GM18519 (cell line): Measurements from ENCODE around the gene KLHL26.

ENCODE experiments used
- ATAC-seq: cut with Tn5 transposase; IDR thresholded peaks from one replicate; pipeline ENCODE4 v1.9.1; 2021; ENCODE audit warnings: mild to moderate bottlenecking, moderate library complexity; ENCODE audit not compliant: unreplicated experiment, low FRiP score

The KLHL26 gene

DNA sequence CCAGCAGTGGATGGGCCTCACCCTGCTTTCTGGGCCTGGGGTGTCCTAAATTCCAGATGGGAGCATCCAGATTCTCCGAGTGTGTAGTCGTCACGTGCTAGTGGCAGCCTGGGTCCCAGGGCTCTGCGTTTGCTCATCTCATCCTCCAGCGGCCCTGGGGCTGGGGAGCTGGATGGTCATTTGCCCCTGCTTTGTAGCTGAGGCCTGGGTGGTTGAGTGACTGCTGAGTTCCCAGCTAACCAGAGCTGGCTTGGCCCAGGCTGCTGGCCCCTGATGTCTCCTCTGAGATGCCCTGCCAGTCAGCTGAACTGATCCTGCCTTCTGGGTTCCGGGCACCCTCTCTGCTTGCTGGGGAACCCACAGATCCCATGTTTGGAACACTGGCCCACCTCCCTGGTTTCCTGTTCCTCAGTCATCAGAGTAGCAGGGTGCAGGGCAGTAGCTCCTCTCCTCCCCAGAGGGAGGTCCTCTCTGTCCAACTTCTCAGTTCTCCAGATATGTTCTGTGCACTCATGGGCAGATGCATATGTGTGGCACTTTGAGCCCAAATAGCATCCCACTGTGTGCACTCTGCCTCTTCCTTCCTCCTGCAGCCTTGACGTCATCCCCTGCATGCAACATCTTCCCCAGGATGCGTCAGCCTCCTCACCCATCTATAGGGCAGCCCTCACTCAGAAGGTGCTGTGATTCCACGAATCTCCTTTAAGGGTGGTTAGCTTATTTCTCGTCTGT lies 24.3 kb downstream of the KLHL26 start:
- no peak for ATAC-seq

GRCh38 chr19:18662972-18663732 lies 26.3 kb downstream of the KLHL26 start:
- ATAC-seq = no peak

GRCh38 chr19:18663940-18664530 lies 27.2 kb downstream of the KLHL26 start:
- no peak for ATAC-seq

- no peak for ATAC-seq
Observed at GRCh38 chr19:18665771-18666202, 29.0 kb downstream of the KLHL26 start.

DNA sequence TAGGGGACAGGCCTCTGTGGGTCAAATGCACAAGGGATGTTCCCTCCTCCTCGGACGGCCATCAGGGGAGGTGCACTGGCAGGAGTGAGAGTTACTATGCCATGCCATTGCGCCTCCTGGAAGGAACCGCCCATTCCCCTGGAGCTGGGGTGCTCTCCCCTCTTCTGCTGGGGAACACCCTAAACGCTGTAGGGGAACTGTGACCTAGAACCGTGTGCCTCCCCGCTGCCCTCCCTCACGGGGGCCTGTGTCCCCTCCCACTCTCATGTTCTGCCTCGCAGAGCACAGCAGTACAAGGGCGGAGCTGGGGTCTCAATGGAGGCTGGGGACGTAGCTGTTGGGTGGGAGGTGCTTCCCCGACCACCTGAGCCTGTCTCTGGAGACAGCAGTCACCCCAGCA lies 29.5 kb downstream of the KLHL26 start:
- ATAC-seq = no peak

DNA sequence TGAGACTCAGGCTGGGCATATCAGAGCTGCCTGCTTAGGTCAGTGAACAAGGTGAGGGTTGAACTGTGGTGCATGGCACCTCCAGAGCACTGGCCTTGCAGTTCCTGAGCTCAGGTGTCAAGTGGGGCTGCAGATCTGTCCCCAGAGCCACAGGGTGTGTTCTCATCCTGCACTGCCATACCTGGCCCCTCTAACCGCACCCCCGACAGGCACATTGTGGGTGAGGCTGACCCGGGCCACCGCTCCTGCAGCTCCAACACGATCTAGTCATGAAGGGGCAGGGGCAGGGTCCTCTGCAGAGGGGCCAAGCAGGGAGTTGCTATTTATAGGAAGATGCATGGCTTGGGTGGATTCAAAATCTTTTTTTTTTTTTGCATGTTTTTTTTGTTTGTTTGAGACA lies 30.0 kb downstream of the KLHL26 start:
- ATAC-seq = no peak

DNA sequence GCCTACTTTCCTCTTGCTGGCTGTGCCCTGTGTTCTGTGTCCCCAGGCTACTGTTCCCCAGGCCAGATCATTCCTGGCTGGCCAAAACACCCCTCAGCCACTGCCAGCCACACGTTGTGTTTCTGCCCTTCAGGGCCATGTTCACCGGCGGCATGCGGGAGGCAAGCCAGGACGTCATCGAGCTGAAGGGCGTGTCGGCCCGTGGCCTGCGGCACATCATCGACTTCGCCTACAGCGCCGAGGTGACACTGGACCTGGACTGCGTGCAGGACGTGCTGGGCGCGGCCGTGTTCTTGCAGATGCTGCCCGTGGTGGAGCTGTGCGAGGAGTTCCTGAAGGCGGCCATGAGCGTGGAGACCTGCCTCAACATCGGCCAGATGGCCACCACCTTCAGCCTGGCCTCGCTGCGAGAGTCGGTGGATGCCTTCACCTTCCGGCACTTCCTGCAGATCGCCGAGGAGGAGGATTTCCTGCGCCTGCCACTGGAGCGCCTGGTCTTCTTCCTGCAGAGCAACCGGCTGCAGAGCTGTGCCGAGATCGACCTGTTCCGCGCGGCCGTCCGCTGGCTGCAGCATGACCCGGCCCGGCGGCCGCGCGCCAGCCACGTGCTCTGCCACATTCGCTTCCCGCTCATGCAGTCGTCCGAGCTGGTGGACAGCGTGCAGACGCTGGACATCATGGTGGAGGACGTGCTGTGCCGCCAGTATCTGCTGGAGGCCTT lies 30.9 kb downstream of the KLHL26 start:
- ATAC-seq = no peak

DNA sequence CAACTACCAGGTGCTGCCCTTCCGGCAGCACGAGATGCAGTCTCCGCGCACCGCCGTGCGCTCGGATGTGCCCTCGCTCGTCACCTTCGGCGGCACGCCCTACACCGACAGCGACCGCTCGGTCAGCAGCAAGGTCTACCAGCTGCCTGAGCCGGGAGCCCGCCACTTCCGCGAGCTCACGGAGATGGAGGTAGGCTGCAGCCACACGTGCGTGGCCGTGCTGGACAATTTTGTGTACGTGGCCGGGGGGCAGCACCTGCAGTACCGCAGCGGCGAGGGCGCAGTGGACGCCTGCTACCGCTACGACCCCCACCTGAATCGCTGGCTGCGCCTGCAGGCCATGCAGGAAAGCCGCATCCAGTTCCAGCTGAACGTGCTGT lies 31.4 kb downstream of the KLHL26 start:
- no peak for ATAC-seq

- no peak for ATAC-seq
Observed at GRCh38 chr19:18668744-18669523, 32.1 kb downstream of the KLHL26 start.

GRCh38 chr19:18669524-18669817 lies 32.6 kb downstream of the KLHL26 start:
- ATAC-seq = no peak

- no peak for ATAC-seq
Observed at GRCh38 chr19:18669883-18670282, 33.1 kb downstream of the KLHL26 start.

- no peak for ATAC-seq
Observed at GRCh38 chr19:18670312-18670711, 33.5 kb downstream of the KLHL26 start.

DNA sequence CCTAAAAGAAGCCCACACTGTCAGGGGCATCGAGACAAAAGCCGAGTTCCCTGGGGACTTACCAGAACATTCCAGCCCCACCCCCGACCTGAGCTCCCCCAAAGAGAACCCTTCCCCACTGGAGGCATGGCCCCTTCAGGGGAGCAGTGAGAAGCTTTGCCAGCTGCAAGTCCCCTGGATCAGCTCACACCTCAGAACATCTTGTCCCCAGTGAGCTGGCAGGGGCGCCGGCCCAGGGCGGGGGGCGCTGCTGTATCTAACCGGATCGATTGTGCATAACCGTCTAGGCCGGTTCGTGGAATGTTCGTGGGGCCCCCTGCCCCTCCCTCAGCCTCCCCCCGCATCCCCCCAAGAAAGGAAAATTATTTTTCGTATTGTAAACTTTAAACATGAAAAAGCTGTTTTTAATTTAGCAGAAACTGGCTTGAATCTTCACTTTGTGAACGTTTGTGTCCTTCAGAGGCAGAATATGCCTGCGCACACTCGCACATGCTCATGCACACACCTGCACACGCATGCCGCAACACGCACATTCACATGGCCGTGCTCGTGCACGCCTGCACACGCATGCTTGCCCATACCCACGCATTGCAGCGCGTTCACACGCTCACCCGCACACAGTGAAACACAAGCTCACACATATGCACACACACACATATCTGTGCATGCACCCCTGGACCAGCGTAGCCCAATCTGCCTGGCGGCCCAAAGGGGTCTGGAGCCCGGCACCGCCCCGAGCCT lies 34.6 kb downstream of the KLHL26 start:
- ATAC-seq = no peak

- ATAC-seq = no peak
Observed at GRCh38 chr19:18672044-18672451, 35.2 kb downstream of the KLHL26 start.

DNA sequence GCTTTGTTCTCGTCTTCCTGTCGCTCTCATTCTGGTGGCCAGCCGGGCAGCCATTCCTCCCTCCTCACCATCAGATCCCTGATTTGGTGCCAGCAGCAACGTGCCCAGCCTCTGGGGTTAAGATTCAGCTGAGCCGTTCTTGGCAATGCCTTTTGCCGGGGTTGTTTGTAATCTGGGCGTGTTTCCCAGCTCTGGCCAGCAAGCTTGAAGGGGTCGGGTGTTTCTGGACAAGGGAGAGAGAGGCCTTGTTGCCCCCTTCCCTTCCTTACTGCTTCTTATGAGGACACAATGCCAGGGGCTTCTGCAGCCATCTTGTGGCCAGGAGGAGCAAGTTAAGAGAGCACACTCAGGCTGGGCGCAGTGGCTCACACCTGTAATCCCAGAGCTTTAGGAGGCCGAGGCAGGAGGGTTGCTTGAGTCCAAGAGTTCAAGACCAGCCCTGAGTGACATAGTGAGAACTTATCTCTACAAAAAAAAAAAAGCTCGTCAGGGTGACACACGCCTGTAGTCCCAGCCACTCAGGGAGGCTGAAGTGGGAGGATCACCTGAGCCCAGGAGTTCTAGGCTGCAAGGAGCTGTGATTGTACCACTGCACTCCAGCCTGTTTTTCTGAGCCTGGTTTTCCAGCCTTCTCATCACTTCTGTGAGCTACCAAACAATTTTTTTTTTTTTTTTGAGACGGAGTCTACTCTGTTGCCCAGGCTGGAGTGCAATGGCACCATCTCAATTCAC lies 35.9 kb downstream of the KLHL26 start:
- no peak for ATAC-seq

DNA sequence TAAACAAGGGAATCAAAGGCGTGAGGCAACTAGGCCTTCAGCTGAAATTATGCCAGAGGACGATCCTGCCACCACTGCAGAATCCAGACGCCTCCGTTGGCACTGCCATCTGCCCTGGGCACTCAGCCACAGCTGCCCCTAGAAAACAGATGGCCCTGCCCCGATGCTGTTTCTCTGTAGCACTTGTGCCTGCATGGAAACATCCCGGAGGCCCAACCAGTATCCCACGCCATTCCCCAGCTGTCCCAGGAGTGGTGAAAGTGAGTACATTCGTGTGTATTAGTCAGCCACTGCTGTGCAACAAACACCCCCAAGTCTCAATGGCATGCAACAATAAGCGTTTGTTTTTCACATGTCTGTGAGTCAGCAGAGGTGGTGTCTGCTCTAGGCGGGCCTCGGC lies 37.8 kb downstream of the KLHL26 start:
- no peak for ATAC-seq

DNA sequence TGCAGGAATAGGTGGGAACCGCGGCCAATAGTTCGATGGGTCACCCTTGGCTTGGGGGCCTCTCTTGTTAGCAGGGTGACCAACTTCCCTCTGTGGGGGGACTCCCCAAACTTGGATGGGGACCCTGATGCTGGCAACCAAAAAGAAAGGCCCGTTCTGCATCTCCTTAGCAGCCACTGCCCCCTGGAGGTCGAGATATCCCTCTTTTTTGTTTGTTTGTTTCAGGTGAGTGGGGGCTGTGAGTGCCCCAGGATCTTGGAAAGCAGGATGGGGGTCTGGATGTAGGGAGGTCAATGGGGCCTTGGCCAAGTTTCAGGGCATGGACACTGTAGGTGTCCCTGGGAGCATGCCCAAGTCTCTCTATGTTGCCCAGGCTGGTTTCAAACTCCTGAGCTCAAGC lies 39.0 kb downstream of the KLHL26 start:
- no peak for ATAC-seq

GRCh38 chr19:18676692-18677091 lies 39.9 kb downstream of the KLHL26 start:
- no peak for ATAC-seq

GRCh38 chr19:18677156-18677555 lies 40.3 kb downstream of the KLHL26 start:
- no peak for ATAC-seq
